Fibroblast of peridontal ligament (primary cell): ENCODE measurements around the gene ARFGAP1.
"Not testable (repeated sequence)": the region's sequence is repeated elsewhere in the genome, so short reads cannot be mapped to it uniquely, and the experiment has no call there.

Experiments
- DNase-seq: peaks from one replicate; pipeline ENCODE4 v3.0.0-alpha.2; 2010; ENCODE audit errors: extremely low read depth

ARFGAP1 gene

GRCh38 chr20:63290677-63291472 lies 18.3 kb downstream of the ARFGAP1 start:
- DNase-seq, result no peak

- no peak for DNase-seq
Measured at GRCh38 chr20:63291811-63292210, 19.2 kb downstream of the ARFGAP1 start.

GRCh38 chr20:63292292-63292701 lies 19.7 kb downstream of the ARFGAP1 start:
- DNase-seq, result no peak

- no peak for DNase-seq
Measured at GRCh38 chr20:63292904-63293303, 20.3 kb downstream of the ARFGAP1 start, which contains the start of gene COL20A1. COL20A1 (plus strand) TSS chr20:63293186; CDS start chr20:63295108, 1,922 bp downstream.

- no peak for DNase-seq
Measured at GRCh38 chr20:63293456-63293855, 20.8 kb downstream of the ARFGAP1 start.

- no peak for DNase-seq
Measured at GRCh38 chr20:63293871-63294535, 21.4 kb downstream of the ARFGAP1 start.

- DNase-seq, result no peak
Measured at GRCh38 chr20:63294536-63294900, 21.9 kb downstream of the ARFGAP1 start.

- no peak for DNase-seq
Measured at GRCh38 chr20:63295018-63295417, 22.4 kb downstream of the ARFGAP1 start.

GRCh38 chr20:63295422-63295821 lies 22.8 kb downstream of the ARFGAP1 start:
- DNase-seq, result no peak

GRCh38 chr20:63295846-63296245 lies 23.2 kb downstream of the ARFGAP1 start:
- DNase-seq, result no peak

- no peak for DNase-seq
Measured at GRCh38 chr20:63296531-63297299, 24.1 kb downstream of the ARFGAP1 start.

- no peak for DNase-seq
Measured at GRCh38 chr20:63297371-63297781, 24.8 kb downstream of the ARFGAP1 start.

GRCh38 chr20:63297796-63298572 lies 25.4 kb downstream of the ARFGAP1 start:
- no peak for DNase-seq

- DNase-seq, result no peak
Measured at GRCh38 chr20:63298731-63299312, 26.2 kb downstream of the ARFGAP1 start.

- DNase-seq, result no peak
Measured at GRCh38 chr20:63301671-63302070, 29.1 kb downstream of the ARFGAP1 start.

GRCh38 chr20:63303095-63303666 lies 30.6 kb downstream of the ARFGAP1 start:
- no peak for DNase-seq

GRCh38 chr20:63305393-63305792 lies 32.8 kb downstream of the ARFGAP1 start:
- no peak for DNase-seq

- not testable (repeated sequence) for DNase-seq
Measured at GRCh38 chr20:63305933-63306672, 33.5 kb downstream of the ARFGAP1 start.

GRCh38 chr20:63306673-63307537 lies 34.3 kb downstream of the ARFGAP1 start:
- DNase-seq, result no peak
